Measurements from ENCODE around the gene GABRB2. TPM values are rescaled to one million over a fixed set of nuclear protein-coding genes. Genes with fewer than 3 reads are reported as not detected.

Gene GABRB2
- total RNA-seq, 4 donors from 2014 or later = 0.75 to 22.4 (median 11.0) TPM

DNA sequence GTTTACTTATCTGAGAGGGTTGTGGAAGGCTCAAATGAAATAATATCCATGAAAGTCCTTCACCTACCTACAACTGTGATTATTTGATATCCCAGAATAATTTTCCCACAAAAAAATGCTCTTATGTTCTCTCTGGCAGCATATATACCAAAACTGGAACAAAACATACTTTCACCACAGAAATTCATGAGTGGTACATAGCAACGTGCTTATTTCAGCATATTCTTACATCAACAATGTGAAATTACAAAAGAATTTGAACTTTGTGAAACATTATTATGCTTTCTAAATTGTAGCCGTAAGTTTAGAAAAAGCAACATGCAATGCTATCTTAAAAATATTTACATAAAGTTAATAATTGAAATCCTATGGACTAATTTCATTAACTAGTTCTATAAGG is 137.1 kb downstream of the GABRB2 start:
- TF ChIP-seq CTCF (IDR thresholded peaks at IDR 0.05; ENCODE audit: low read depth) = no peak

GRCh38 chr5:161406880-161407279 is 139.6 kb downstream of the GABRB2 start:
- no peak for TF ChIP-seq CTCF (IDR thresholded peaks at IDR 0.05; ENCODE audit: low read depth)

- no peak for TF ChIP-seq CTCF (IDR thresholded peaks at IDR 0.05; ENCODE audit: low read depth)
These were observed 142.5 kb downstream of the GABRB2 start for GRCh38 chr5:161403996-161404395.

DNA sequence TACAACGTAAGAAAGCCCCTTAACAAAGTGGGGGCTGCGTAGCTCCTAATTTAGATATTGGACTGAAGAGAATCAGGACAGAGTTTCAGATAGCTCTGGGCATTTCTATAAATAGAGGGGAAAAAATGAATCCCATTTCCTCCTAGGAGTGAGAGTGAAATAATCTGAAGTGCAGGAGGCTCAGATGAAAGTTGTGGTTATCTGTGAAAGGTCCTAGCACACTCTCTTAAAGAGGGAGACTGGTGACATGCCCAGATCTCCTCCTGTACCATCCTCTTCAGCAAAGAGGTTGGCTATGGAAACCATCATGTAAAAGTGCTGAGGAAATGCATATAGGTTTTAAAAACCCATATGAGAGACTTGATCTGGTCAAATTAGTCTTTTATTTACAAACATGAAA is 143.4 kb downstream of the GABRB2 start:
- no peak for TF ChIP-seq CTCF (IDR thresholded peaks at IDR 0.05; ENCODE audit: low read depth)

GRCh38 chr5:161400583-161400982 is 145.9 kb downstream of the GABRB2 start:
- TF ChIP-seq CTCF (IDR thresholded peaks at IDR 0.05; ENCODE audit: low read depth) = no peak

- no peak for TF ChIP-seq CTCF (IDR thresholded peaks at IDR 0.05; ENCODE audit: low read depth)
These were observed 146.4 kb downstream of the GABRB2 start for GRCh38 chr5:161399996-161400562.

GRCh38 chr5:161397448-161397847 is 149.1 kb downstream of the GABRB2 start:
- TF ChIP-seq CTCF (IDR thresholded peaks at IDR 0.05; ENCODE audit: low read depth) = no peak

All from subcutaneous adipose tissue (tissue), 4 donors.